Rectal smooth muscle tissue (tissue), 1 donor: ENCODE data around the gene LPIN1.

Experiments used
- H3K27ac ChIP-seq: one replicate; pipeline ENCODE4 v1.7.0; 2013; ENCODE audit warnings: low read depth, low read length, inconsistent platforms
- H3K27me3 ChIP-seq: one replicate; pipeline ENCODE4 v1.7.0; 2013; ENCODE audit warnings: low read length; ENCODE audit not compliant: control insufficient read depth, insufficient read depth
- H3K36me3 ChIP-seq: one replicate; pipeline ENCODE4 v1.7.0; 2013; ENCODE audit warnings: low read length; ENCODE audit not compliant: control insufficient read depth, insufficient read depth
- H3K4me1 ChIP-seq: one replicate; pipeline ENCODE4 v1.7.0; 2013; ENCODE audit warnings: low read length; ENCODE audit not compliant: control insufficient read depth, insufficient read depth
- H3K4me3 ChIP-seq: one replicate; pipeline ENCODE4 v1.7.0; 2013; ENCODE audit warnings: low read length
- H3K9ac ChIP-seq: one replicate; pipeline ENCODE4 v1.7.0; 2013; ENCODE audit warnings: low read length

LPIN1 gene

DNA sequence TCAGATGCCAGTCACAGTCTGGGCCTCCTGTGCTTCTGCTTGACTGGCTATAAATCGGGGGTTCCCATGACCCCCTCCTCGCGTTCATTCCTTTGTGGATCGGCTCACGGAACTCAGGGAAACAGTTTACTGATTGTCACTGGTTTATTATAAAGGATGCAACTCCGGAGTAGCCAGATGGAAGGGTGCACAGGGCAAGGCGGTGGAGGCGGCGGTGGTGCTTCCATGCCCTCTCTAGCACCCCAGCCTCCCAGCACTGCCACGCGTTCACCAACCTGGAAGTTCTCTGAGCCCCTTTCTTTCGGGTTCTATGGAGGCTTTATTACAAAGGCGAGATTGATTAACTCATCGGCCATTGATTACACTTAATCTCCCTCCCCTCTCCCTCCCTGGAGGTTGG, 15.6 kb downstream of the LPIN1 start:
- peaks cover 16% of the 10 kb centered on the region for H3K36me3 ChIP-seq
- no peak overlapping the region for H3K27ac ChIP-seq
- H3K27me3 ChIP-seq: no peaks in the 10 kb centered on the region
- peaks cover 6% of the 10 kb centered on the region for H3K4me1 ChIP-seq
- no peak overlapping the region for H3K9ac ChIP-seq
- no peak overlapping the region for H3K4me3 ChIP-seq

- Histone ChIP-seq H3K36me3 (peaks cover 16% of the 10 kb centered on the region), H3K27me3 (no peaks in the 10 kb centered on the region), H3K27ac (no peak overlapping the region), H3K4me1 (peaks cover 6% of the 10 kb centered on the region), H3K4me3 (no peak overlapping the region), H3K9ac (no peak overlapping the region)
These were observed 16.5 kb downstream of the LPIN1 start for GRCh38 chr2:11762799-11763461.

GRCh38 chr2:11764359-11764758, 17.9 kb downstream of the LPIN1 start:
- Histone ChIP-seq H3K27me3 (no peaks in the 10 kb centered on the region), H3K9ac (no peak overlapping the region), H3K27ac (no peak overlapping the region), H3K36me3 (peaks cover 16% of the 10 kb centered on the region), H3K4me1 (peaks cover 6% of the 10 kb centered on the region), H3K4me3 (no peak overlapping the region)

GRCh38 chr2:11764920-11765319, 18.5 kb downstream of the LPIN1 start:
- no peak overlapping the region for H3K4me3 ChIP-seq
- no peak overlapping the region for H3K27ac ChIP-seq
- no peaks in the 10 kb centered on the region for H3K27me3 ChIP-seq
- H3K9ac ChIP-seq: no peak overlapping the region
- peaks cover 6% of the 10 kb centered on the region for H3K4me1 ChIP-seq
- H3K36me3 ChIP-seq: peaks cover 16% of the 10 kb centered on the region

DNA sequence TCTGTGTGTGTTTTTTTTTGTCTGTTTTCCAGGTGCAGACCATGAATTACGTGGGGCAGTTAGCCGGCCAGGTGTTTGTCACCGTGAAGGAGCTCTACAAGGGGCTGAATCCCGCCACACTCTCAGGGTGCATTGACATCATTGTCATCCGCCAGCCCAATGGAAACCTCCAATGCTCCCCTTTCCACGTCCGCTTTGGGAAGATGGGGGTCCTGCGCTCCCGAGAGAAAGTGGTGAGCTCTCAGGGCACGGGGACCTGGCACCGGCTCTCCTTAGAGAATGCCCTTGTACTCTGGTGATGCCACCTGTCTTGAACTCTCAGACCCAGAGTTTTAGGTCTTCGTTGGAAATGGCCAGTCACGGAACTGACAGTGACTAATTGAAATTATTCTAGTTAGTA, 19.1 kb downstream of the LPIN1 start:
- H3K4me3 ChIP-seq: no peak overlapping the region
- H3K4me1 ChIP-seq: peaks cover 6% of the 10 kb centered on the region
- no peaks in the 10 kb centered on the region for H3K27me3 ChIP-seq
- H3K27ac ChIP-seq: no peak overlapping the region
- peaks cover 16% of the 10 kb centered on the region for H3K36me3 ChIP-seq
- H3K9ac ChIP-seq: no peak overlapping the region

- Histone ChIP-seq H3K4me3 (no peak overlapping the region), H3K36me3 (peaks cover 17% of the 10 kb centered on the region), H3K27me3 (no peaks in the 10 kb centered on the region), H3K27ac (no peak overlapping the region), H3K9ac (no peak overlapping the region), H3K4me1 (peaks cover 6% of the 10 kb centered on the region)
These were observed 19.6 kb downstream of the LPIN1 start for GRCh38 chr2:11766016-11766415.

DNA sequence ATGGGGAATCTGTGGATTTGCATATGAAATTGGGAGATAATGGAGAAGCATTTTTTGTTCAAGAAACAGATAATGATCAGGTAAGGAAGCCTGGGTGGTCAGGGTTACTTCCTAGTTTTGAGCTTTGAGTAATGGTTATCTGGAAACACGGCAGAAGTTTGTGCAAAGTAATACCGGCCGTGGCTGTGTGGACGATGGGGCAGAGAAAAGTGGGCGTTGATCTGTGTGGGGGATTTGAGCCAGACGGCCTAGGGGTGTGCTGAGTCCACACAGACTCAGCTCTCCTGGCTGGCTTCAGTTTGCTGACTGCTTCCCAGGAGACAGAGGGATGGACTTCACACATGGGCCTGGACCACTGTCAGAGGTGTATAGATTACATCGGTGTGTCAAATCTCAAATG, 21.3 kb downstream of the LPIN1 start:
- Histone ChIP-seq H3K4me3 (no peak overlapping the region), H3K27me3 (no peaks in the 10 kb centered on the region), H3K27ac (no peak overlapping the region), H3K9ac (no peak overlapping the region), H3K36me3 (peaks cover 27% of the 10 kb centered on the region), H3K4me1 (peaks cover 10% of the 10 kb centered on the region)

- H3K9ac ChIP-seq: no peak overlapping the region
- no peaks in the 10 kb centered on the region for H3K27me3 ChIP-seq
- peaks cover 29% of the 10 kb centered on the region for H3K36me3 ChIP-seq
- no peak overlapping the region for H3K27ac ChIP-seq
- H3K4me3 ChIP-seq: no peak overlapping the region
- H3K4me1 ChIP-seq: peaks cover 10% of the 10 kb centered on the region
These were observed 22.5 kb downstream of the LPIN1 start for GRCh38 chr2:11768946-11769345.

GRCh38 chr2:11769516-11769915, 23.1 kb downstream of the LPIN1 start:
- H3K4me1 ChIP-seq: peaks cover 6% of the 10 kb centered on the region
- no peak overlapping the region for H3K27ac ChIP-seq
- no peak overlapping the region for H3K9ac ChIP-seq
- H3K27me3 ChIP-seq: no peaks in the 10 kb centered on the region
- H3K4me3 ChIP-seq: no peak overlapping the region
- H3K36me3 ChIP-seq: peaks cover 35% of the 10 kb centered on the region

- Histone ChIP-seq H3K27ac (no peak overlapping the region), H3K4me1 (peaks cover 4% of the 10 kb centered on the region), H3K27me3 (no peaks in the 10 kb centered on the region), H3K4me3 (no peak overlapping the region), H3K9ac (no peak overlapping the region), H3K36me3 (peaks cover 33% of the 10 kb centered on the region)
These were observed 24.2 kb downstream of the LPIN1 start for GRCh38 chr2:11770531-11771188.

DNA sequence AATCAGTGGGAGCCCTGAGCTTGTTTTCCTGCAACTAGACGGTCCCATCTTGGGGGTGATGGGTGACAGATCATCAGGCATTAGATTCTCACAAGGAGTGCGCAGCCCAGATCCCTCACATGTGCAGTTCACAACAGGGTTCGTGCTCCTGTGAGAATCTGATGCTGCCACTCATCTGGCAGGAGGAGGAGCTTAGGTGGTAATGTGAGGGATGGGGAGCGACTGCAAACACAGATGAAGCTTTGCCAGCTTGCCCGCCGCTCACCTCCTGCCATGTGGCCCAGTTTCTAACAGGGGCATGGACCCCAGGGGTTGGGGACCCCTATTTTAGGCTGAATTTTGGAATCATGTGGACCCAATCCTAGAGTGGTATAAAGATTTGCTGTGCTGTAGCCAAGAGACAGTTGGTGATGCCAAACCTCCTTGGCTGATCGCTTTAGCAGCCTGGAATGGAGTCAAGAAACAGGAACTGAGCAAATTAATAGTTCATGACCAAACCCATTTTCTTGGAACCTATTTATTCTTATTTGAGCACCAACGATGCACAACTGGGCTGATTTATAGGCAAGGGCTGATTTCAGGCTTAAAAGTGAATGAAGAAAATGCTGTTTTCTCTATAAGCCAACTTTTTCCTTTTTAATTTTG, 25.7 kb downstream of the LPIN1 start:
- Histone ChIP-seq H3K36me3 (peaks cover 21% of the 10 kb centered on the region), H3K4me1 (peaks cover 8% of the 10 kb centered on the region), H3K27me3 (no peaks in the 10 kb centered on the region)

DNA sequence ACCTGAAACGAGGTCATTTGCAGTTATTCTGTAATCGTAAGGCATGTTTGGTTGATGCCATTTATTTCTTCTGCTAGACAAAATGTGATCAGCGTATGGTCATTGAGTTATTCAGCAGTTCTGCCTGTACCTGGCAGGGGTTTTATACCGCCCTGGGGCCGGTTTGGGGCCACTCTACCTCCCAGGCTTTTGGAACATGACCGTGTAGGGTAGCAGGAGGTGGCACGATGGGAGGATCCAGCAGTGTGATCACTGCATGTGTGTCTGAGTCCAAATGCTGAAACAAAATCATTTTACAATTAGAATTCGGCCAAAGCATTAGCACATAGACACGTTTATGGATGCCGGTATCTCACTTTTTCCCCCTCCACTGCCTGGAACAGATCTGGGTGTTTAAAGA, 26.7 kb downstream of the LPIN1 start:
- Histone ChIP-seq H3K36me3 (peaks cover 22% of the 10 kb centered on the region), H3K9ac (no peak overlapping the region), H3K27ac (no peak overlapping the region), H3K4me1 (peaks cover 10% of the 10 kb centered on the region), H3K4me3 (no peak overlapping the region), H3K27me3 (no peaks in the 10 kb centered on the region)

More for the DNA sequence above, 25.7 kb downstream of the LPIN1 start:
- H3K4me3 ChIP-seq: no peak overlapping the region
- no peak overlapping the region for H3K9ac ChIP-seq
- H3K27ac ChIP-seq: no peak overlapping the region
